GM18507 (cell line): ENCODE measurements around the gene WRAP73.

ENCODE experiments used
- DNase-seq: peaks from one replicate; pipeline ENCODE4 v3.0.0; 2011; ENCODE audit warnings: low read depth; ENCODE audit not compliant: insufficient read length; ENCODE audit errors: extremely low spot score
- FAIRE-seq: peaks from 2 replicates; lab custom pipeline; 2011; peaks lifted over from hg19 to GRCh38; lab: Jason Lieb, UNC

Gene WRAP73

DNA sequence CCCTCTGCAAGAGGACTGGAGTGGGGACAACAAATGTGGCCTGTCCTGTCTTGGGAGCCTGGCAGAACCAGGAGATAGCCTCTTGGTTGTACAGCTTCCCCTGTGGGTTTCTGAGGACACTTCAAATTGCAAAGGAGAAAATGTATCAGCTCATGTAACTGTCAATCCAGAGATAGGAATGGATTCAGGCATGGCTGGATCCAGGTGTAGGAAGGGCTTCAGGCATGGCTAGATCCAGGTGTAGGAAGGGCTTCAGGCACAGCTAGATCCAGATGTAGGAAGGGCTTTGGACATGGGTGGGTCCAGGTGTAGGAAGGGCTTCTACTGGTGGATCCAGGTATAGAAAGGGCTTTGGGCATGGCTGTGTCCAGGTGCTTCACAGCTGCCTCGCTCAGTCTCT lies 33.3 kb upstream of the WRAP73 start:
- no peak for DNase-seq
- FAIRE-seq = no peak

DNA sequence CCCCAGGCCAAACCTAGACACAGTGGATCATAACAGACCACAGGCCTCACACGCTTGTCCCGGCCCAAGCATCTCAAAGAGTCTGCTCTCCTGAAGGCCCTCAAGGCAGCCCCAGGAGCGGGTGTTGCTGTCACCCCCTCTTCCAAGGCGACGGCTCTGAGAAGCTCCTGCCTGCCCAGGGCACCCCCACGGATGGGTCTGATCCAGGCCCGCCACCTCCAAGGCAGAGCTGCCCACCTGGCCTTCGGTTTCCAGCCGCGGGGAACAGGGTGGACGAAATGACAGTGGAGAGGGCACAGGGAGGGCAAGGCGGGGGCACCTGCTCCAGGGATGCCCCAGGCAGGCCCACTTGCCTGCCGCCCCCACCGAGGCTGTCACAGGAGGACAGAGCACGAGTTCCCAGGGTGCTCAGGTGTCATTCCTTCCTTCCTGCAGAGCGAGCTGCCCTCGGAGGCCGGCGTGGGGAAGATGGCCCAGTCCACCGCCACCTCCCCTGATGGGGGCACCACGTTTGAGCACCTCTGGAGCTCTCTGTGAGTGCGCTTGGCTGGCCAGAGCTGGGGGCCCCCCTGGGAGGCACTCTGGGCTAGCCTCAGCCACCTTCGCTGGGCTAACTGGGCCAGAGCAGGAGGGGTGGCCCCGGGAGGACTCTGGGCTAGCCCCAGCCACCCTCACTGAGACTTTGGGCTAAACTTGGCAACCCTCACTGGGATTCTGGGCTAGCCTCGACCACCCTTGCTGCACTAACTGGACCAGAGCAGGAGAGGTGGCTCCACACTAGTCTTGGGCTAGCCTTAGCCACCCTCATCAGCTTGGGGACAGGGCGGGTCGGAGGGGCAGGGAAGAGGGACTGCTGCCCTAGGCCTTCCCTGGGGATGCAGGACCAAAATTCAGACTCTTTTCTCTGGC lies 32.2 kb upstream of the WRAP73 start:
- FAIRE-seq (no peak), DNase-seq (no peak)

DNA sequence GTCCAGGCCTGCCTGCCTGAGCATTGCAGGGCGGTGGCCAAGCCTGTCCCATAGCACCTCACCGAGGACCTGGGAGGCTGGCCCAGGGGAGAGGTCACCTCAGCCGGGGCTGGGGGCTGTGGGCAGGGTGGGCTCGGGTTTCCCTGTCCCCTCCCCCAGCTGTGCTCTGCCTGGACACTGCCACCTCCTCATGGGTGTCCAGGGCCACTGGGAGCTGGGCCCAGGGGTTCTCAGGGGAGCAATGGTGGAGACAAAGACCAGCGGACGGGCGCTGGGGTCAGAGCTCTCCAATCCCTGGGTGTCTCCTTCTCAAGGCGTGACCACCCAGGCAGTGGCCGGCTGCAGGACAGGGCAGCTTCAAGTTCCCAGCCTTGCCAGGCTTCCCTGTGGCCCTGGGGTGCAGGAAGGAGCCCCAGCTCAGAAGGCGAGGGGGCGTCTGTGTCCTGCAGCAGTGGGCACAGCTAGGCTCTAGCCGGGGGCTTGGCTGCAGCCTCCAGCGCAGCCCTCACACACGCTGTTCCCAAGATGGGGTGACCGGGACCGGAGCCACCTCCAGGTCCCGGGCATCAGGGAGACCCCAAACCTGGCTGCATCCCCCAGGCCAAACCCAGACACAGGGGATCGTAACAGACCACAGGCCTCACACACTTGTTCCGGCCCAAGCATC lies 31.5 kb upstream of the WRAP73 start:
- FAIRE-seq (no peak), DNase-seq (no peak)

DNA sequence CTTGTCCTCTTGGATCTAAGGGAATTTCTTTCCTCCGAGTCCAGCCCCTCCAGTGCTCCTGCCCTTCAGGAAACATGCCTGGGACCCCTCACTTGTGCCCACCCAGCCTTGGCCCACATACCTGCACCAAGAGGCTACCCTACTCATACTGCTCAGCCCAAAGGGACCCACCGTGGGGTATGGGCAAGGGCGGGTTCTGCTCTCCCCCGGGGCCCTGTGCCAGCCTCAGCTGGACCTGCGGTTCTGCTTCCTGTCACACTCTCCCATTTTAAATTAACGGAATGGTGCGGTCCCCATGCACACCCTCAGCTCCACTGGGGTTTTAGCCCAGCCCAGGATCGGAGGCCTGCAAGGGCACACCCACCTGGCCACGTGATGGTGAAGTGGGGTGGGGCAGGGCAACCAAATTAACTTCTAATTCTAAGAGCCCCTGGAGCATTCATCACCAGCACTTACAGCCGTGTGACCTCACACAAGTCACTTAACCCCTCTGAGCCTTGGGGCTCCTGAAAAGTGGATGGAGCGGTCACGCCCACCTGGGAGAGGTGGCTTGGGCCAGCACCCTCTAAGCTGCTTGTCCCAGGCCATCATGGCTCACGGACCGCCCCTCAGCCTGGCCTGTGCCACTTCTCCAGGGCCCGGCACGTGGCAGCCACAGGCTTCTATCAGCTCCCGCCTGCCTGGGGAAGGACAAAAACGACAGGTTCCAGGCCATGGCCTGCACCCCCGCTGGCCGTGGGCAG lies 30.8 kb upstream of the WRAP73 start:
- FAIRE-seq = no peak
- no peak for DNase-seq

DNA sequence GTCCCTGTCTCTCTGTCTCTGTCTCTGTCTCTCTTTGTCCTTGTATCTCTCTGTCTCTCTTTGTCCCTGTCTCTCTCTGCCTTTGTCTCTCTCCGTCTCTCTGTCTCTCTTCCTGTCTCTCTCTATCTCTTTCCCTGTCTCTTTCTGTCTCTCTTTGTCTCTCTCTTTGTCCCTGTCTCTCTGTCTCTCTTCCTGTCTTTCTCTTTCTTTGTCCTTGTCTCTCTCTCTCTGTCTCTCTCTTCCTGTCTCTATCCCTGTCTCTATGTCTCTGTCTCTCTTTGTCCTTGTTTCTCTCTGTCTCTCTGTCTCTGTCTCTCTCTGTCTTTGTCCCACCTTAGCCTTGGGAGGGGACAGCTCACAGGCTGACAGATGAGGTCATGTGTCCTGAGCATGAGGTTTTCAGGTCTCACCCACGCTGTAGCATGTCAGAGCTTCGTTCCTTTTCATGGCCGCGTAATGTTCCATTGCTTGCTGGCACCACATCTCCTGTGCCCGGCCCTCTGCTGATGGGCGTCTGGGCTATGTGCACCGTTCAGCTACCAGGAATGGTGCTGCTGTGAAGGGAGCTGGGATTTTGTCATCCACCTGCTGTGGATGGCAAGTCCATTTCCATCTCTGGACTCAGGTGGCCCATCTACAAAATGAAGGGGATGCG lies 30.0 kb upstream of the WRAP73 start:
- FAIRE-seq (peak; percentile 45), DNase-seq (no peak)

DNA sequence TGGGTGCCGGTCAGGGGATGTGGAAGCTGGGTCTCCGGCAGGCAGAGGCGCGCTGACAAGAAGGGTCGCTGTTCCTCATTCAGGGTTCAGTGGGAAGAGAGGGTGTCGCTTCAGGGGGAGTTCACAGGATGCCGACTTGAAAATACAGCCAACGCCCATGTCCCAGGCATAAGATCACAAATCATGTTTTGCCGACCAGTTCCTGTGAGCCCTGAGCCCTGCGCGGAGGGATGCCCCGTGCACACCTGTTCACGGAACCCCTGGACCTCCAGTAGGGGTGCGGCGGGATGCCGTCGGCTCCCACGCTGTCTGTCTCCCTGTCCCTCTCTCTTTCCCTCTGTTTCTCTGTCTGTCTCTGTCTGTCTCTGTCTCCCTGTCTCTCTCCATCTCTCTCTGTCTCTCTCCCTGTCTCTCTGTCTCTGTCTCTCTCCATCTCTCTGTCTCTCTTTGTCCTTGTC lies 29.2 kb upstream of the WRAP73 start:
- FAIRE-seq = peak; percentile 86

DNA sequence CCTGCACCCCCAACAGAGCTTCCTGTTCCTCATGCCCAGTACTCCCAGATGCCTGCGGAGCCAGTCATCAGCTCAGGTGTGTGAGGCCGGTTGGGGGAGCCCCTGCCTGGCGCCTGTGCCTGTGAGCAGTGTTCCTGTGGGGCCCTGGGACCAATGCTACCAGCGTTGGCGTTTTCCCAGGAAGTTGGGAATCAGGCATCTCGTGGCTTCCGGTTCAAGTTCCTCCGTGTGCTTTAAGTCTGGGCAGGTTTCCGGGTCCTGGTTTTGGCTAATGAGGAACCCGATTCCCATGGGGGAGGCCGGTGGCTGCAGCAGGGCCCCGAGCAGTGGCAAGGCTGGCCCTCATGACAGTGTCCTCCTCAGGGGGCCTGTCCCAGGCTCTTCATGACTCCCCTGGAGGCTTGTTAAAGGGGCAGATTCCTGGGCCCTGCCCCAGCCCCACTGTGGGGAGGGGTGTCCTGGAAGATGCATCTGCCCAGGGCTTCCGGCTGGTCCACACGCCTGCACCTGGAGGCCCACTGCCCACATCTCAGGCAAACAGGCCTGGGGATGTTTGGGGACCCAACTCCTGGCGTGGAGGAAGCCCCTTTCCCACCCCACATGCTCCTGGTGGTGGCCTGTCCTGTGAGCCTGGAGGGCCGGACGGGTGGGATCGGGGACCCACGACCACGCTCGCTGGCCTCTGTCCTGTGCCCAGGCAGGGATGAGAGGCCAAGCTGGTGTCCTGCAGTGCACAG lies 28.6 kb upstream of the WRAP73 start:
- FAIRE-seq = no peak
- DNase-seq = no peak

More for the DNA sequence above, 29.2 kb upstream of the WRAP73 start:
- no peak for DNase-seq

DNA sequence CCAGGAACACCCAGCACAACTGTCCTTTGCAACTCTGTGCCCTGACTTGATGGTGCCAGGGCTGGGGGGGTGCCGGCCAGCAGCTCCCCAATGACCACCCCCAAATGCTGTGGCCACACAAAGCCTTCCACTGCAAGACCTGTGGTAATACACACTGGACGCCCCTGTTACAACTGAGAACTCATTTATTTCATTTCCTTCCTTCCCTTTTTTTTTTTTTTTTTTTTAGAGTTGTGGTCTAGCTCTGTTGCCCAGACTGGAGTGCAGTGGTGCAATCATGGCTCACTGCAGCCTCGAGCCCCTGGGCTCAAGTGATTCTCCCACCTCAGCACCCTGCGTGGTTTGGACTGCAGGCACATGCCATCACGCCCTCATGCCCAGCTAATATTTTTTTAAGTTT lies 27.6 kb upstream of the WRAP73 start:
- FAIRE-seq = no peak
- no peak for DNase-seq

DNA sequence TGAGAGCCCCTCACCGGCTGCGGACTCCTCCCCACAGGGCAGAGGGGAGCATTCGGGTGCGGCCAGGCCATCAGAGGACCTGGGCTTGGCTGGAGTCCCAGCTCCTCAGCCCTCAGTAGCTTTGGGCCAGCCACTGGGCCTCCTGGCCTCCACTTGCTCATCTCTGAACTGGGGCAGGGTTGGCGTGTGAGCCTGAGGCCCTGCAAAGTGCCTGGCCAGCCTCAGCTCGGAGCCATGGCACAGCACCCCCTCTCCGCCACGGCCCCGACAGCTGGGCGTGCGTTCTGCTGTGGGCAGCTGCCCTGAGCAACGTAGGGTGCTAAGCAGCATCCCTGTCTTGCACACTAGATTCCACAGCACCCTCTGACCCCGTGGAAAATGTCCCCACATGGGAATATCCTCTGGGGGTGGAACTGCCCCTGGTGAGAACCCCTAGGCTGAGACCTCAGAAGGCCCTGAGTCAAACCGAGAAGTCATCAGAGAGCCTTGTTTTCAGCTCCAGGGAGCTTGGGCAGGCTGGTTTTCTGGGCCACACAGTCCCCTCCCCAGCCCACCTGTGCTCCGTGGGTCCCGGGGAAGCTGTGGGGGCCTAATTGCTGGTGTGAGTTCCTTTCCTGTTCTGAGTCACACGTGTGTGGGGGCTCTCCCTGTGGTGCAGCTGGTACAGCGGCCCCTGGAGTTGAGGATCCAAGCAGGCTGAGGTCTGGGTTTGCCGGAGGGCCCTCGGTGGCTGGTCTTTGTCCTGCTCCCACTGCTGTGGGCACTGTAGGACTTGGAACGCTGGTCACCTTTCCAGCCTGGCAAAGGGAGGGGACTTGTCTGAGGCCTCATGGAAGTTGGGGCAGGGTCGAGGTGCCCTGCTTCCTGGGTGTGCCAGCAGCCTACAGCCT lies 26.9 kb upstream of the WRAP73 start:
- FAIRE-seq (peak; percentile 100), DNase-seq (peak; percentile 67)

DNA sequence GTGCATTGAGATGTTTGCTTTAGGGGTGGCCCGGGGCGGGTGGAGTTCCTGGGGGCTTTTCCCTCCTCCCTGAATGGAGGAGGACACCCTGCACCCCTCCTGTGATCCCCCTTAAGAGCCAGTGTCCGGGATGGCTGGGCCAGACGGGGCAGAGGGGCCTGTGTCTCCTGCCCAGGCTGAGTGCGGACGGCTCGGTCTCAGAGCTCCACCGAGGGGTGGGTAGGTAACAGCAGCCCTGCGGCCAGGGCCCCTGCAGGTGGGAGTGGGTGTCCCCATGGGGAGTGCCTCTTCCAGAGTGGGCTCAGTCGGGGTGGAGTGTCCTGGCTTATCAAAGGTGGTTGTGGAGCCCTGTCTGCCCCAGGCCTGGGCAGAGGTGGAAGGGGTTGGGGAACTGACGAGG lies 25.5 kb upstream of the WRAP73 start:
- DNase-seq = no peak
- FAIRE-seq = no peak

DNA sequence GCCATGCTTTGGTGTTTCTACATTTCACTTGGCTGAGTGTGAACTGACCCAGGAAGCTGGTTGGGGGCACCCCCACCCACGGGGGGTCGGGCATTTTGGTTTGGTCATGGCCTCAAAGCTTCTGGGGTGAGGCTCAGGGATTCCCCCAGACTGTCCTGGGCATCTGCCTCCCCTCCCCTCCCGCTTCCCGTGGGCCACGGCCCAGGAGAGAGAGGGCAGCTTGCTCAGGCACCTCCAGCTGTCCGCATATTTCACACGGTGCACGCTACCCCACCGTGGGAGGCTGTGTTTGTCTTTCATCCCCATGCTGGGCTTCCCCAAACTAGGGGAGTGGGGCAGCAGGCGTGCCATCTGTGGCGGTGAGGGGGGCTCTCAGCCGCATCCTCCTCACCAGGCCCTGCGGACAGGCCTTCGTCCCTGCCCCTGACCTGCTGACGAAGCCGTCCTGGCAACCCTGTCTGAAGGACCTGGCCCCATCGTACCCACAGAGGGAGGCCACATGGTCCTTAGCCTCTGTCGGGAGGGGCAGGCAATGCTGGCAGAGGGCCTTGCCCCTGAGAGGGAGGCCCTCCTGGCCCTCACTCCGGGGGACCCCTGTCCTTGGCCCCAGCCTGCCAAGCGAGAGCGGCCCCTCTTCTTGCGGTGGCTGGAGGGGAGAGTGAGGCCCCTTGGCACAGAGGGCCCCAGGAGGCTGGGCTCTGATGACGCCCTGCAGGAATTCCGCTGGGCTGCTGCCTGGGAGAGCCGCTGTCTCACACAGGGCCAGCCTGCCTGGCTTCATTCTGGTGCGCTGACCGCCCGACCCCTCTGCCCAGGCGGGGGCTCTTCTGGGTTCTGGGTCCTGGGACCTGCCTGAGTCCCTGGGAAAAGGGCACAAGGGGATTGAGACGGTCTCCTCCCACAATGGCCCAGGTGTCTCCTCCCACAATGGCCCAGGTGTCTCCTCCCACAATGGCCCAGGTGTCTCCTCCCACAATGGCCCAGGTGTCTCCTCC lies 24.5 kb upstream of the WRAP73 start:
- no peak for FAIRE-seq
- DNase-seq = no peak

DNA sequence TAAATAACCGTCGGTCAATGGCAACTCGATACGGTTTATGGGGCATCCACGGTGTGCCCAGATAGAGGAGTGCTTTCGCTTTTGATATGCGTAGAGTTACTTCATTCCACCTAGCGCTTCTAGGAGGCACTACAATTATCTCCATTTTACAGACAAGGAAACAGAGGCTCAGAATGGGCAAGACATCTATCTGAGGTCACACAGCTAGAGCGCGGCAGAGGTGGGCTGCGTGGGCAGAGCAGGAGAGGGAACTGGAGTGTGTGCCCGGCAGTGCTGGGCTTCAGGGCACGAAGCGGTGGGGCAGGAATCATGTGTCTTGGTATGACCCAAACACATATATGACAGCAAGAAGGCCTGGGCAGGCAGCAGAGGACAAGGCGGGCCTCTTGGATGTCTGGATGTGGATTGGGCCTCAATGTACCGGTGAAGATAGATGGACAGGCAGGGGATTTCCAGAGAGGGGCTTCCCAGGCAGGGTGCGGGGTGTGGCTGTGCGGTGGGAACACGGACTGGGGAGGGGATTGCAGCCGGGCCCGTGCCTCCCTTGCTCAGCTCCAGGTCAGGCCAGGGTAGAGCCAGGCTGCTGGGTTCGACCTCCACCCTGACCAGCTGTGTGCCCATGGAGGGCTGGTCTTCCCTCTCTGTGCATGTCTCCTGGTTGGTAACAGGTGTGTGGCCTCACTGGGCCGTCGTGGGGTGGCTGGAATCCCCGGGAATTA lies 23.6 kb upstream of the WRAP73 start:
- FAIRE-seq (peak; percentile 90), DNase-seq (no peak)

DNA sequence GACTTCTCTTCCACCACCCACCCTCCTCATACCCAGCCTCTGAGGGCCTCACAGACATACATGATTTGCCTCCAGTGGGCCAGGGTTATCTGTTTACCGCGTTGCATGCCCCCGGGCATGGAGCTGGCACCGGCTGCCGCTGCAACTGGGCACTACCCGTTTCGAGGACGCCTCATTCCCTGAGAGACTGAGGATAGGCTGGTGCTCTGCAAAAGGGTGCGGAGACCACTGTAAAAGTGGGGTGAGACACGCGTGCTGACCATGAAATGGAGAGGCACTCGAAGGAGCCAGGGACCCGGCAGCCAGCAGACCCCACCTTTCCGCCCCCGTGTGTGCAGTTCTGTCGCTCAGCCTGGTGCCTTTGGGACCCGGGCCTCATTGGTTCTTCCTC lies 23.1 kb upstream of the WRAP73 start:
- no peak for DNase-seq
- no peak for FAIRE-seq

DNA sequence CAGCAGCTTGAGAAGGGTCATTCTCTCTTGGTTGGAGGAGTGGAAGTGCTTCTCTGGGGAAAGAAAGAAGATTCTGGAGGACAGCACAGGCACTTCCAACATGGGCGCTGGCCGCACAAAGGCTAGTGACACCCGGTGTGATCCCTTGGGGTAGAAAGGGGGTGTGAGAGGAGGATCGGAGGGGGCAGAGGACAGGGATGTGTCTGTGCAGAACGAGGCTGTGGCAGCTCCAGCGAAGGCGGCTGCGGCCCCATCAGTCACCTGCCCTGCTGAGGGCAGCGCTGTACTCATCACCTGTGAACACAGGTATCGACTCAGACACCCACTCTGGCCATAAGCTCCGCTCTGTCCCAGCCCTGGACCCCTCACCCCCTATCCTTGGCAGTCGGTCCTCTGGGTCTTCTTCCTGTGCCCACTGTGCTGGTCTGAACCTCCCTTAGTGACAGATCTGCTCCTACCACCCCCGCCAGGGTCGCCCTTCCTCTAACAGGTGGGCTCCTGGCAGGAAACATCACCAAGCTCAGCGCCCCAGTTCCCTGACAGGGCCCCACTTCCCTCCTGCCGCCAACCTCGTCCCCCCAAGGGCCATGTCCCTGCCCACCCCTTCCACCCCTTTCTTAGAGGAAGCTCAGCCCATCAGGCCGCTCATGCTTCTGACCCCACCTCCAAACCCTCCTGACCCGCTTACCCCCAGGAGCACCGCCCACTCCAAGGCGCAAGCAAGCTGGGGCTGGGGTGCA lies 22.5 kb upstream of the WRAP73 start:
- no peak for DNase-seq
- peak; percentile 46 for FAIRE-seq

DNA sequence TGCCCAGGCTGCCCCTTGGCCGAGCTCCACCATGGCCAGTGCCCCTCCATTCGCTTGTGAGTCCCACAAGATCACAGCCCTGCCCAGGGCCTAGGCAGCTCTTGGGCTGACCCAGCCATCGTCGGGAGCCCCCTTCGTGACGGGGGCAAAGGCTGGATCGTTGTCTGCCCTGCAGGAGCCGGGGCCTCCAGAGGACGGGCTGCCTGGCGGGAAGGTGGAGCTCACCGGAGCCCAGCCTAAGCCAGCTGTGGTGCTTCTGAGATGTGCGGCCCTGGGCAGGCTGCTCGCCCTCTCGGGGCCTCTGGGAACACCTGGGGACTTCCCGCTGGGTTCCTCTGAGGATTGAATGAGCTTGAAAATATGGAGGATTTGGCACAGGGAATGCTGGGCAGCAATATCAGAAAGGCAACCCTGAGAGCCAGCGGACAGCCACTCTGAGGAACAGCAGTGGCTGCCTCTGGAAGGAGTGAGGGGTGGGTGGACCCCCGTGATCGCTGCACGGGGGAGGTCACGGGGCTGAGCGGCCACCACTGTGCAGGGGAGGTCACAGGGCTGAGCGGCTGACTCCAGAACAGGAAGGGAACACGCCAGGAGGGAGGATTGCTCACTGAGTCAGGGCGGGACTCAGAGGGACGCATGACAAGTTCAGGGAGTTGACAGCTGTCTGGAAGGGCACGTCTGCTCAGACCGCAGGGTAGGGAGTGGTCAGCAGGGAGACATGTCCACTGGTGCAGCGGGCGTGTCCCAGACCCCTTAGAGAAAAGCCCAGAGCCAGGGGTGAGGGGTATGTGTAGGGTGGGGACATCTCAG lies 21.7 kb upstream of the WRAP73 start:
- FAIRE-seq (no peak), DNase-seq (no peak)
